NCI-H1694 (cell line): ENCODE data around the gene PALB2.

Source experiments
- DNase-seq: peaks from one replicate; lab custom pipeline; 2025; lab: John Stamatoyannopoulos, UW

PALB2 gene

GRCh38 chr16:23640931-23641765 is at the start of gene PALB2, which contains the start of gene DCTN5:
Gene PALB2, minus strand, starts transcription at chr16:23641310. Its CDS starts 153 bp downstream, at chr16:23641157.
Gene DCTN5, plus strand, starts transcription at chr16:23641466. Its CDS starts 77 bp downstream, at chr16:23641543.
- DNase-seq, result peak; percentile 58

GRCh38 chr16:23689442-23690187 is 48.5 kb upstream of the PALB2 start:
- no peak for DNase-seq

- DNase-seq, result no peak
These were observed 46.1 kb upstream of the PALB2 start for GRCh38 chr16:23687034-23687808.

- DNase-seq, result no peak
These were observed 42.4 kb upstream of the PALB2 start for GRCh38 chr16:23683487-23683886.

DNA sequence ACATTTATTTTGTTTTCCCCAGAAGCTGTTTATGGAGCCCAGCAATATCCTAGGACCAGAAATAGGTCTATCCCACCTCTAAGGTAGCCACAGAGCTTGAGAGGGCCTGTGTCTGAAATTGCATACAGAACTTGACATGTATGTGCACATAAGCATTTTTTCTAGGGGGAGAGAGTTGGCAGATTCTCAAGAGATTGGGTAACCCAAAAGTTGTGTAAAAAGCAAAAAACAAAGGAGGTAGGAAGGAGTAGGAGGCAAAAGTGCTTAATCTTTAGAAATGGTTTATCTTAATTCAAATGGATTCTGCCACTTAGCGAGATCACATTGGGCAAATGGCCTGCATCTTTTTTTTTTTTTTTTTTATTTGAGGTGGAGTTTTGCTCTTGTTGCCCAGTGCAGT is 41.1 kb upstream of the PALB2 start:
- DNase-seq, result no peak

GRCh38 chr16:23679986-23680336 is 38.9 kb upstream of the PALB2 start:
- DNase-seq, result no peak

DNA sequence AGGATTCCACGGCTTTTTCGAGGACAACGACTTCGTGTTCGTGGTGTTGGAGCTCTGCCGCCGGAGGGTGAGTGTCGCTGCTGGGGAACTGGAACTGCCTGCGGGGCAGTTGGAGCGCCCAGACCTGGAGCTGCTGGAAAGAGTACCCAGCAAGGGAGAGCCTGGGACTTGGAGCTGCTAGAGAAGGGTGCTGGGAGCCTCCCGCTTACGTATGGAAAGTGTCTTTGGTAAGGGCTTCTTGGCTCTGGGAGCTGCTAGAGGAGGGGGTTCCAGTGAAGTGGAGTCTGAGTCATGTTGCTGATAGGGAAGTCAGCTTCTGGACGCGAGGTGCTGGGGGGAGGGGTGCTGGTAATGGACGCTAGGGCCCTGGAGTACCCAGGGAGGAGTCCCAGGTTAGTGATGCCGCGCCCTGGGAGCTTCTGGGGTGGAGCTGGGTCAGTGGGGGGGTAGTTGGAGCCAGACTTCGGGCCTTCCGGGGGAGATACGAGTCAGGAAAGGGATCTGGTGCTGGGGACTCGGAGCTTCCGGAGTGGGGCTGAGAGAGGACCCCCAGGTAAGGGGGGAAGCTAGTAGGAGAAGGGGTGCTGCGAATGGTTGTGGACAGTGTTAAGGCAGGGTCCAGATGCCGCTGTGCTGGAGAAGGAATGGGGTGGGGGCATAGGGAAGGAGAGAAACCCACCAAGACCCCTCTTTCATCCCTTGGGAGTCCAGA is 38.3 kb upstream of the PALB2 start:
- DNase-seq, result no peak

DNA sequence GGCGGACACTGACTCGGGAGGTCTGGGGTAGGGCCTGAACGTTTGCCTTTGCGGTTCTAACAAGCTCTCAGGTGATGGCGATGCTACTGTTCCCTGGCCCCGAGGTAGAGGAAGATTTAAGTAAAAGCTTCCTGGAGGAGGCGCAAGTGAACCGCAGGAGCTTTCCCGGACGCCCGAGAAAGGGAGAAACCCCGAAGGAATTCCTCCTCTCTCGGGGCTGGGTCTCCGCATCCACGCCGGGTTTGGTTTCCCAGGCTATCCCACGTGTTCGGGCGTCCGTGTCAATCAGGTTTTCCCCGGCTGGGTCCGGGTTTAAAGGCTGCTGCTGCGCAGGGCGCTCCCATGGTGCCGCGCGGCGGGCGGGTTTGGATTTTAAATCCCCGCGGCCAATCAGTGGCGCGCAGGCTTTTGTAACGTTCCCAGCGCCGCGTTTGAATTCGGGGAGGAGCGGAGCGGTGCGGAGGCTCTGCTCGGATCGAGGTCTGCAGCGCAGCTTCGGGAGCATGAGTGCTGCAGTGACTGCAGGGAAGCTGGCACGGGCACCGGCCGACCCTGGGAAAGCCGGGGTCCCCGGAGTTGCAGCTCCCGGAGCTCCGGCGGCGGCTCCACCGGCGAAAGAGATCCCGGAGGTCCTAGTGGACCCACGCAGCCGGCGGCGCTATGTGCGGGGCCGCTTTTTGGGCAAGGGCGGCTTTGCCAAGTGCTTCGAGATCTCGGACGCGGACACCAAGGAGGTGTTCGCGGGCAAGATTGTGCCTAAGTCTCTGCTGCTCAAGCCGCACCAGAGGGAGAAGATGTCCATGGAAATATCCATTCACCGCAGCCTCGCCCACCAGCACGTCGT is 37.5 kb upstream of the PALB2 start, which contains the start of gene PLK1:
TSS of gene PLK1 (plus strand) at position 460 of the 844 bp plus-strand sequence. CDS start at position 504, 44 bp downstream.
- peak; percentile 52 for DNase-seq

- DNase-seq, result no peak
These were observed 35.9 kb upstream of the PALB2 start for GRCh38 chr16:23676924-23677480.

DNA sequence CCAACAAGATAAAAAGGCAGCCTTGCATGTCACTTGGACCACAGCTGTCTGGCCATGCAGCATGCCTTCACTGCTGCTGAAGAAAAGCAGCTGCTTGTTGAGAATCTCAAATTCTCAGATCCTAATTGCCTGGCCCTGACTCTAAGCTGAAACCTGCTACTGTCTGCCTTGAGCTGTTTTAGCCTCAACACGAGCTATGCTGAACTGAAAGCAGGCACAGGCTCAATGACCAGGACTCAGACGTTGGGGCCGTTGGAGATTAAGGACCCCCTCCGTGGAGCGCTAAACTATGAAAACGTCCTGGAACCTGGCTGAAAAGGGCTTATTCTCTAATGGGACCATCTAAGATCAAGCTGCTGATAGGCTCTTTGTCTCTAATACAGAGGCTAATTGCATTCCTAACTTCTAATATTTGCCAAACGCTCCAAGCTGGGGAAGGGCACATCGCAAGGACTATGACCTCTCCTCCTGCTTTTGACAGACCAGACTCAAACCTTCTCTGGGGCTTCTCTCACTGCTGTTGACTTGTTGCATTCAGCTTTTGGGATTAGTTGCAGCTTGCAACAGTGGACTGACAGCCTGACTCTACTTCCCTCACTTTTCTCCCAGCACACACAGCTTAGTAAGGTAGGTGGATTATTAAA is 33.0 kb upstream of the PALB2 start:
- no peak for DNase-seq

DNA sequence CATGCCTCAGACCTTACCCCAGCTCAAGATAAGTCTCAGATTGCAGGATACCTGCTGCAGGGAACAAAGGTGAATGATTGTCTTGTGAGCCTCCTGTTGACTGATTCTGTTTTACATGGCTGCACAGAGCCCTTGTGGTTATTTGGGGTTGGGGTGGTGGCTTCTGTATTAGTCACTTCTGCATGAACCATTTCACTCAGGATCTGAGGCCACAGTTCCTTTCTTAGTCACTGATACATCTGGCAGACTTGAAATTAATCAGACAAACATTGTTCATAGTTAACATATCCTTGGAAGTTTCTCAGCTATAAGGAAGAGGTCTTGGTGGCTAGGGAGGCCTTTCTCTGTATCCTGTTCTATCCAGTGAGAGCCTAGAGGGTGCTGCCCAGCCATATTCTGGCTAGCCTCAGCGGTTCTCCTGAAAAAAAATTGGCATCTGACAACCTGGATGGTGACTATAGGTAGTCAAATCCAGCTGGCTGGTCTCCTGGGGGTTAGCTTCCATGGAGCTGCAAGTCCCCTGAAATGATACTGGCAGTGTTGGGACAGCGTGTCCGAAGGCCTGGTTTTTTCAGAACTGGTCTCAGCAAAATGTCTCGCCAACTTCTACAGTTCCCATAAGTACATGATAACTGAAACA is 29.1 kb upstream of the PALB2 start:
- no peak for DNase-seq

GRCh38 chr16:23668873-23669272 is 27.8 kb upstream of the PALB2 start:
- no peak for DNase-seq

- DNase-seq, result no peak
These were observed 27.1 kb upstream of the PALB2 start for GRCh38 chr16:23668225-23668624.

DNA sequence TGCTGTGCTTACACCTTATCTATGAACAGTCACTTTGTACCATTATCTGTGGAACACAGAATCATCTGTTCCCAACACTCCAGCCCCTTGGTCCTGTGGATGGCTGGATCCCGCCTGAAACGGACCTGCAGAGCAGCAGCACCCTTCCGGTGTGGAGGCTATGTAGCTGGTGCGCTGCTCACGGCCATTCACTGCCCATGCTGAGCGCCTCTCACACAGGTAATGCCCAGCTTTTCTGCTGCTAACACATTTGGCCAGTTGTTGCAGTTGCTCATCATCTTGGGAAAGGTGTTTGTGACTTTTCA is 26.2 kb upstream of the PALB2 start:
- no peak for DNase-seq

DNA sequence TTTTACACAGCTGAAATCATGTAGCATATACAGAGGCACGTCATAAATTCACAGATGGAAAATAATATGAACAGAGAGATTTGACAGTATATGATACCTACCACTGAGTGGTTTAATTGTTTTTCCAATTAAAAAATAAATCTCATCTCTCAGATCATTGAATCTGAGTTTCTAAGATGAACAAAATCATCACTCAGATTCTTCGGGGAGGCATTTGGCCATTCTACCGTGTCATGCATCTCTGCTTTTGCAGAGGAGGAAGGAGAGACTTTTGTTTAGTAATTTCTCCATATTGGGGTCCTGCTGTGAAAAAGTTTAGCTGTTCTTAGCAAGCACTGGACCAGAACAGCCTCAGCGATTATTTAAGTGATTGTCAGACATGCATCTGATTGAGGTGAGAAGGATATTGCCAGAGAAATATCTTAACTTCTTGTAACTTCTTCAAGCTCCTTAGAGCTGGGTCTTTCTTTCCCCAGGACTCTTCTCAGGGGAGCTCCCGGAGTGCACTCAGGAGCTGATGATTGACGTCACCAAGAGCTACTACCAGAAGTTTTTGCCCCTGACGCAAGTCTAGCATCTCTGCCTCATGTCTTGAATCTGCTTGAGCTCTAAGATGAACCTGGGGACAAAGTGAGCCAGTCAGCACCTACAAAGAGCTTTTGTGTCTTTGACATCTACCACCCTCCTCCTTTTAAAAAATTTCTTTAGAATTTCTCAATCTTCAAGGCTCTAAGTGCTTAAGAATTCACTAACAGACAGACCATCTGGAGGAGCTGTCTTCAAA is 25.7 kb upstream of the PALB2 start:
- DNase-seq, result no peak

GRCh38 chr16:23663918-23664317 is 22.8 kb upstream of the PALB2 start:
- DNase-seq, result no peak

GRCh38 chr16:23651943-23652468 is 10.9 kb upstream of the PALB2 start:
- no peak for DNase-seq

- DNase-seq, result no peak
These were observed 9.7 kb upstream of the PALB2 start for GRCh38 chr16:23650674-23651416.
